ENCODE data around the gene OTOF. TPM values are rescaled to one million over a fixed set of nuclear protein-coding genes. Genes with fewer than 3 reads are reported as not detected.

Gene OTOF
- total and polyA plus RNA-seq, 9 of the 15 experiments (the other 6 are each of a cell fraction or from before 2014, with no cell fraction given): 0.03 to 0.11 (median 0.06) TPM; not detected in 5

GRCh38 chr2:26519396-26520147 is 41.6 kb upstream of the OTOF start (continued):
- TF ChIP-seq ARID3A (IDR thresholded peaks at IDR 0.05; ENCODE audit: borderline replicate concordance, low read depth, low read length) (no peak), JUND (IDR thresholded peaks at IDR 0.05; ENCODE audit: borderline replicate concordance, low read depth, low read length) (peak; percentile 17; the same call in 1 of the 2 replicates), JUND (tag; IDR thresholded peaks at IDR 0.05; ENCODE audit: borderline replicate concordance, low read depth, low read length) (no peak)

- 2% methylated on average over 11 of the region's 11 CpGs for WGBS (ENCODE audit: insufficient coverage, low coverage, missing lambda C conversion rate)
- Histone ChIP-seq H3K4me1 (replicated peaks in 1 of 2; ENCODE audit: control insufficient read depth in 2 of 2, insufficient read depth in 2 of 2, low read length in 2 of 2) (no peaks in the 10 kb centered on the region; a peak in 2 of 5 replicates), H3K4me3 (no peak overlapping the region), H3K4me2 (ENCODE audit: insufficient read depth, low read length) (no peak overlapping the region), H3K27me3 (ENCODE audit: control insufficient read depth in 2 of 2, insufficient read depth in 2 of 2, low read length in 2 of 2) (peaks cover 52 to 94% of the 10 kb centered on the region in 2 experiments), H3K9me3 (replicated peaks; ENCODE audit: control insufficient read depth, insufficient read depth, low read depth, low read length) (no peaks in the 10 kb centered on the region), H4K20me1 (replicated peaks; ENCODE audit: control insufficient read depth, insufficient read depth, low read length) (0 out of 2 replicates have a peak, but pooled peaks cover 7% of the 10 kb centered on the region), H3K9me1 (ENCODE audit: control insufficient read depth, insufficient read depth, low read length) (no peaks in the 10 kb centered on the region), H3K9ac (ENCODE audit: insufficient read depth in 1 of 2, low read depth in 2 of 2, low read length in 2 of 2) (no peak overlapping the region; a peak in 1 of 4 replicates), H3K36me3 (ENCODE audit: control insufficient read depth, insufficient read depth, low read length) (no peaks in the 10 kb centered on the region), H2AFZ (ENCODE audit: low read depth, low read length) (no peak overlapping the region), H3K27ac (ENCODE audit: extremely low read depth, low read depth, low read length) (no peak overlapping the region), H3K79me2 (ENCODE audit: control insufficient read depth, insufficient read depth, low read length) (no peaks in the 10 kb centered on the region)
- ChIA-PET POLR2A (interaction anchor here (1.5 kb wide), 1 partner anchor 11 kb away, joined by 4 read pairs; no protein-coding TSS in a partner anchor), CTCF (ENCODE audit: low intra/inter-chr PET ratio) (no interaction called here)
- DNase-seq (ENCODE audit: extremely low read depth in 1 of 4, low spot score in 3 of 4) (no peak), ATAC-seq (no peak), FAIRE-seq (no peak)
- in situ Hi-C loops (cut with MboI): no loop called here
- no TSS peak for BruUV-seq (replicated peaks)
- intact Hi-C loops (cut with micrococcal nuclease): no loop called here
- TF ChIP-seq ZBTB34 (CRISPR knock-in tag; IDR thresholded peaks at IDR 0.05): no peak
- no peak for TF ChIP-seq SIN3B (IDR thresholded peaks at IDR 0.05; ENCODE audit: low read depth)
- no peak for TF ChIP-seq ZNF133 (CRISPR knock-in tag; IDR thresholded peaks at IDR 0.05)
- no peak for TF ChIP-seq IFI16 (CRISPR knock-in tag; IDR thresholded peaks at IDR 0.05)
- no peak for TF ChIP-seq ZNF282 (CRISPR knock-in tag; IDR thresholded peaks at IDR 0.05)
- TF ChIP-seq FOS (IDR thresholded peaks at IDR 0.05; ENCODE audit: extremely low read depth, insufficient read length): no peak
- no peak for TF ChIP-seq GABPB2 (CRISPR knock-in tag; conservative IDR thresholded peaks at IDR 0.05)
- TF ChIP-seq DLX4 (CRISPR knock-in tag; IDR thresholded peaks at IDR 0.05): no peak
- TF ChIP-seq ETV5 (CRISPR knock-in tag; IDR thresholded peaks at IDR 0.05; ENCODE audit: low read depth): no peak
- TF ChIP-seq ZNF592 (IDR thresholded peaks at IDR 0.05): no peak
These were observed 38.9 kb upstream of the OTOF start for GRCh38 chr2:26516781-26517180.
